HL-60/S4 (cell line): Measurements from ENCODE around the gene COL4A2.

ENCODE experiments used
- in situ Hi-C: fragments of 300-500 bp; cut with MboI; formaldehyde crosslinking; loops from 2 replicates; pipeline ENCODE4 v1.14.3; 2022; ENCODE audit warnings: low sequenced_read_pairs

Gene COL4A2

DNA sequence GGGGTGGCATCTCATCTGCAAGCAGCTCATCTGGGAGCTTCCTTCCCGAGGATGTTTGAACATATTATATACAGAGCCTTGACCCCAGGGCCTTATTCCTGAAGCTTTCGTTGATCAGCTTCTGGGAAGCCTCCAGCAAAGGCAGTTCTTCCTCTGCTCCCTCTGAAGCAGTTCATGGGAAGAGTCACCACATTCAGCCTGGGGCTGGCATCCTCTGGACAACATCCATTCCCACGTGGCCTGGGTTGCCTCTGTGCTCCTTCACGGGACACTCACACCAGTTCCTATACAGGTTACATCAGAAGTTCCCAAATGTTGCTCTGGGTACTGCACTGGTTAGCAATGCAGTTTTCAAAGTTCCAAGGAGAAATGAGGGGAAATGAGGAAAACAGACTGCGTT, 29.6 kb downstream of the COL4A2 start:
- in situ Hi-C loops, result no loop called here

DNA sequence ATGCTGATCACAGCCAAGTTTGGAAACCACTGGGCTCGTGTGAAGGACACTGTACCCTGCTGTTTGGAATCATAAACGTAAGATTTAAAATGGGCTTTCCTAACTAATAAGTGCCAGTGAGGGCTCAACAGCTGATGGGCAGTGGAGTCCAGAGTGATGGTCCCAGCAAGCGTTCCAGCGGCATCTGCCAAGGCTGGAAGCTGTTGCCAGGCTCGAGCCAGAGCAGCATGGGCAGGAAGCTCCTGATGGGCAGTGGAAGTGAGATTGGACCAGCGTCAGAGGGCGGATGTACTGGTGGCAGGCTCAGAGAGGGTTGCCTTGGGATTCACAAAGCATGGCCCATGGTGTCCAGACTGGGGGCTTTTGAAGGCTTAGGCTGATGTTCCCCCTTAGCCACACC, 30.2 kb downstream of the COL4A2 start:
- in situ Hi-C loops, result no loop called here

DNA sequence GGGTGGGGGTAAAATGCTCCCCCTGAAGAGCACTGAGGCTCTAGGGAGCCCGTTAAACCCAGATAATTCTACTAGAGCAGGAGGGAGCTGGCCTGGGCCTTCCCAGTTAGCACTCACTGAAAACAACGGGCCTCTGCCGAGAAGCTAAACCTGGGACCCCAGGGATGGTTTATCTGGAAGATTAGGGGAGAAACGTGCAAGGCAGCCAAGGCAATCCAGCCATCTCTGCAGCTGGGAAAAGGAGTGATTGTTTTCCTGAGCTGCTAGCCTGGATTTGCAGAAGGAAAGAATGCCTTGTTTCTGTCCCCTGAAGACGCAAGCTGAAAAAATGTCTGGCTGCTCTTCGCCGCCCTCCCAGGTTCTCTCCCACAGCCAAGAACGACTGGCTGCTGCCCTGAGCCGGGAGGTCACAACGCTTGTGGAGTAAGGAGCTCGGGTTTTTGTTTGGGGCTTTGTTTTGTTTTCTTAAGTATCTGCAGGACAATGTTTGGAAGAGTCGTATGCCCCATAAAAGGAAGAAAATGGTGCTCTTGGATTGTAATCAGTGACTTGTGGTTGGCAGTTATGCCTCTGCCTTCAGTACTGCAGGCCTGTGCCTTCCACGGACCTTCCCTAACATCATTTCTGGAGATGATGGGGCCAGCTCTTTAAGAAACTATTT, 31.5 kb downstream of the COL4A2 start:
- in situ Hi-C loops, result no loop called here

DNA sequence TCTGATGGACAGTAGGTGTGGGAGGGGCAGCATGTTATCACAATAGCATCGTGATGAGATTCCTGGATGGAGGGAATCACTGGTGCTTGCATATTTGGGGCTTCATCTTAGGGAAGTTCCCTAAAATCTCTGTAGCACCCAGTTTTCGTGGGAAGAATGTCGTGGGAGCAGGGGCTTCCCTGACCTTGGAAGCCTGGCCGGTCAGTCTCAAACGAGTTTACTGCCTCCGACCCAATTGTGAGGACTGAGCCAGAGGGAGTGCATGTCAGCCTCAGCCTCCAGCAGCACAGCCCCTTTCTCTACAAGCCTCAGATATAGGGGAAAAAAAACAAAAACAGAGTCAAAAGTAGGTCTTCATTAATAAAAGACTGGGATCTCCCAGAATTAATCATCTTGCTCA, 32.2 kb downstream of the COL4A2 start:
- in situ Hi-C loops, result no loop called here

DNA sequence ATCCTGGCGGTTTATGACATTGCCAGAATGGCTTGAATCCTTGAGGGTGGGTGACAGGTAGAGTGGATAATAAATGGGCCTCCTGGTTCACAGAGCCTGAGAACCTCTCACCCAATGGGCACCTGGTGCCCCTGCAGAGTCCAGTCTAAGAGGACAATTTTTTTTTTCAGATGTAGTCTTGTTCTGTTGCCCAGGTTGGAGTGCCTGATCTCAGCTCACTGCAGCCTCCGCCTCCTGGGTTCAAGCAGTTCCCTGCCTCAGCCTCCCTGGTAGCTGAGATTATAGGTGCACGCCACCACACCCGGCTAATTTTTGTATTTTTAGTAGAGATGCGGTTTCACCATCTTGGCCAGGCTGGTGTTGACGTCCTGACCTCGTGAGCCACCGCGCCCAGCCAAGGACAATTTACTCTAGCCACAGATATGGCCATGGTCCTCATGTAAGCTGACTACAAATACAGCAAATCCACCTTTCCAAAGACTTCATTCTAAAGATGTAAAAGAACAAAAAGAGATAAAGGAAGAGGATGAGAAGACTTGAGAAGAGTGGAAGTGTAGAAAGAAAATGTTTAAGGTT, 33.0 kb downstream of the COL4A2 start:
- in situ Hi-C loops, result no loop called here

DNA sequence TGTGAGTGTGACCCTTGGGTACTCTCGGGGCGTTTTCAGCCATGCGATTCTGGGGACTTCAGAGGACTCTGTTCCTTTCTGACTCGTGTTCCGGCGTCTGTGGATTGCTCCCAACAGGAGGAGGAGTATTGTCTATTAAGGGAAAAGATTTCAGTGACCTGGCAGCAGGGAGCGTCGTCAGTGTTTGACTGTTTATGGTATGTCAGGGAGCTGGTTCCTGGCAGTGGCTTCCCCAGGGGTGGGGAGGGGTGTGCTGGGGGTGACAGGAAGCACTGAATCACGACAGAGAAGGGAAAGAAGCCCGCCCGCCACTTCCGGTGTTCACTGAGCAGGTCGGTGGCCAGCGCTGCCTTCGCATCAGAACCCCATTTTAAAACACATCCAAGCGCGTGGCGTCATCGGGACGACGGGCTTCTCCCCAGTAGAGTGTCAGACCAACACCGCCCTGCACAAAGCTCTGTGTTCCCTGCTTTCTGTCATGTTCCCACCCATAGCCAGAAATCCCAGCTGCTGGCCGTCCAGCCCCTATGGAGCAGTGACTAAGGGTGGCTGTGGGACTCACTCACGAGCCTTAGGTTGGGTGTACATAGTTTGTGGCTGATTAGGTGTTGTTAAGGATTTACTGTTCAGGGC, 33.8 kb downstream of the COL4A2 start:
- in situ Hi-C loops, result no loop called here

DNA sequence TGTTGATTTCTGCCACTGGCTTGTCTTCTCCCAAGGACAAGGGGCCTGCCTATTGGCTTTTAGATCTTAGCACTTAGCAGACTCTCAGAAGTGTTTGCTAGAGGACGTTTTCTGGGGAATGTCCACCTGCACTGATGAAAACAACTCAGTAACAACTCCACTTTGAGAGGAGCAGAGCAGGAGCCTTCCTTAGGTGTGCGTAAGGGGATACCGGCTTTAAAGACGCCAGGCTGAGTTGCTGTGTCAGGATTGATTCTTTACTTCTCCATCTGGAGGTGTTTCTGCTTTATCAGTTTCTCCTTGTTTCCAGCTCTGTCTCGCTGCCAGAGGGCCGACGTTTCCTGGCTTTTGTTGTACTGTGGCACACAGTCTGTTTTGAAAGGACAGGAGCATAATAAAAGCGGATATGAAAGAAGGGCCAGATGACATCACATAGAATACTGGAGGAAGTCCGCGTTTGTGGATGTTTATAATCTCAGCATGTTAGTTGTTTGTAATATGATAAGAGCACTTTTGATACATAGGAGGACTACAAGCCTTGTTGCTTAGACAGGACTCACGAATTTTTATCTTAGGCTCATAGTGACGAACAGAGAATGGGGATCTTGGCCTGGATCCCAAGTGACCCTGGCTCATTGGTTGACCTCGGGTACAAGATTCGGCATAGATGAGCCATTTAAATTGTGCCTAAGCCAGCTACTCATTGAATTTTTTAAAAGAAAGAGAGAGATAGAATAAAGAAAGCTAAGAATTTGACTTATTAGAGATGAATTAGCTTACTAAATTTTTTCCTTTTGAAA, 34.6 kb downstream of the COL4A2 start:
- in situ Hi-C loops, result no loop called here

DNA sequence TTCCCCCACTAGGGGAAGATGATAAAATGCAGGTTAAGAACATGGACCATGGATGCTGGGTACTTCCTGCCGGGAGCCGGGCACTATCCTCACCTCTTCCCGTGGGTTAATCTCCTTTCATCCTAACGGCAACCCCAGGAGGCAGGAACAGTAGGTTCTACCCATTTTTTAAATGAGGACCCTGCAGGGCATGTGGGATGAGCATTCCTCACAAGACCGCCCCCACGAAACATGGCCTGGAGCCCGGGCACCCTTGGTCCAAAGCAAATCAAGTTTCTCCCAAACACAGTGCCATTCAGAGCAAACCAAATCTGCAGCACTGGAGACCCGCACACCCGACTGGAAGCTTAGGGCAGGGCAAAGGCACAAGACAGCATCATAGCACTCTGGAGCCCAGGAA, 35.4 kb downstream of the COL4A2 start:
- in situ Hi-C loops, result no loop called here

DNA sequence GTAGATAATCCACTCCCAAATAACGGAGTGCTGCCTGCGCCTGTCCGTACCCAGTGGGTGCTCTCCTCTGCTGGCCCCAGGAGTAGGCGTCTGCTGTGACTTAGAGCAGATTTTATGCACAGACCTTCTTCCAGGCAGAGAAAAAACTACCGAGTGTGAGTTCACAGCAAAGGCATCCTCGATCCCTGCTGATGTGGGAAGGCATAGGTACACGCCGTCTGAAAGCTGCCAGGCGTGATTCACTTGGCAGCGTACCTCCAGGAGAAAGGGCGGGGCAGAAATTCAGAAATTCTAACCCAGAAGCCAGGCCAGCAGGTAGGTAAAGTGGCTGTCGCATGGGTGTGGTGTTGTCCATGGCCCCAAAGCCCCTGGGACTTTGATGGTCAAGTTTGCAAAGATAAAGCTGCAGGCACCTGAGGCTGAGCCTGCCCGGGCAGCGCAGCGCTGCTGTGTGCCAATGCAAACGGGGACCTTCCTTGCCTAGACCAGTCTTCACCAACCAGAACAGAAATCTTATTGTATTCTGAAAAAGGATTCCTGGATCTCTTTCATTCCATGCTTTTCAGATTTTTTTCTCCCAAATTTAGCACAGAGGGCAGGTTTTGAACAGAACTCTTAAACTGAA, 36.3 kb downstream of the COL4A2 start:
- in situ Hi-C loops, result no loop called here

DNA sequence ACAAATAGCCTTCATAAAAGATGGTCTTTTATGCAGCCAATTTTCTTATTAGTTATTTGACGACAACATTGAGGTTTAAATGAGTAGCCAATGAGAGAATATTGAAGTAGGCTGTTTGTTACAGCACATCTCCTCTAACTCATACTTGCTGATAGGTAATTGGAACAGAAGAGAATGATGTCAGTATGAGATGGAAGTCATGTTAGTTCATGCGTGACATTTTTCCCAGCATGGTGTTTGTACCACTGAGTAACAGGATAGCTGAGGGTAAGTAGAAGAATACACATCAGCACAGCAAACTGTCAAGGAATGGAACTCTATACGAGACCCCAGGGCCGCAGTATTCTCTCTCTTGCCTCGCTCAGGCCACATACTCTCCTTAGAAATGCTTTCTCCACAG, 37.2 kb downstream of the COL4A2 start:
- in situ Hi-C loops, result no loop called here

DNA sequence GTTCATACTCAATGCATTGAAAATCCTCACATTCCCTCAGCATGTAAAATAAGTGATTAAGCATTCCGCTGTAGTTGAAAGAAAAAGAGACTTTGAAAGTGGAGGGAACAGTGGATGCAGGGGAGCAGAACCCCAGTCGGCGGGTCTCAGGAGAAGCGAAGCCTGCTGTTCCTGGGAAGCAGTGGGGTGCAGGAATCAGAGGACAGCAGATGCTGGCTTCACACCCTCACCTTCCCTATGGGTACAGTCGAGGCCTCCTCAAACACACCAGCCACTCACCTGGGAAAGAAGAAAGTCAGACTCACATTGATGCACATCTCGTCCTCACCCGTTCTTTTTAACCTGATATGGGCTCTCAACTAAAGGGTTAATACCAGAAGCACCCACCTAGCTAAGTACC, 38.2 kb downstream of the COL4A2 start:
- in situ Hi-C loops, result no loop called here

DNA sequence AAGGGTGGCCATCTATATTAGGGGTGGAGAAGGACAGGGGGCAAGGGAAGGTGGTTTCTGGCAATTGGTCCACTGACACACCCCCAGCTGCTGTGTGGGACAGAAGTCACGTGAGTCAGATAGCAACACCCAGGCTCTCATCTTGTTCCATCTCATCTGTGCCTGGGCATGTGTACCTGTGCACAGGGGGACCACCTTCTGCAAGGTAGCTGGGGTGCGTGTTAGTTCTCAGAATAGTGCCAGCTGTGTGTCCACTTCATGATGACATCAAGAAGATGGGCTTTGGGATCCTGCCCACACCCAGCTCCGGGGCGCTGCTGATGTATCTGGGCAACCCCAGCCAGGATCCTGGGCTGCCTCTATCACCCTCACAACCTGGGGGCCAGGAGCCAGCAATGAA, 38.6 kb downstream of the COL4A2 start:
- in situ Hi-C loops, result no loop called here

DNA sequence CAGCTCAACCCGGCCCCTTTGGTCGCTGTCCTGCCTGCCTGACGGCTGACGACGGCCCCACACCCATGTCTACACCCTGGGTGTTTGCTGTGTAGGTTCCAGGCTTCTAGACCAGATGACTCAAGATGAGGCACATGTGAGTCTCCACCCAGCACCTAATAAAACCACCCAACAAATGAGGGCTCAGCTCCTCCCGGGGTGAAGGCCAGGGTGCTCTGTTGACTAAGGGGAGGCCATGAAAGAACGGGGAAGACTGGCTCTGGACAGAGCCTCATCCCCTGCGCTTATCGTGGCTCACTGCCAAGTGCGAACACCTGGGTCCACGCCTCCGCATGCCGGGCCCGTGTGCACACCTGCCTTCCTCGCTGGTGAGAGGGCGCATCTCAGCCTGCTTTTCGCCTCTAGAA, 39.6 kb downstream of the COL4A2 start:
- in situ Hi-C loops, result no loop called here

DNA sequence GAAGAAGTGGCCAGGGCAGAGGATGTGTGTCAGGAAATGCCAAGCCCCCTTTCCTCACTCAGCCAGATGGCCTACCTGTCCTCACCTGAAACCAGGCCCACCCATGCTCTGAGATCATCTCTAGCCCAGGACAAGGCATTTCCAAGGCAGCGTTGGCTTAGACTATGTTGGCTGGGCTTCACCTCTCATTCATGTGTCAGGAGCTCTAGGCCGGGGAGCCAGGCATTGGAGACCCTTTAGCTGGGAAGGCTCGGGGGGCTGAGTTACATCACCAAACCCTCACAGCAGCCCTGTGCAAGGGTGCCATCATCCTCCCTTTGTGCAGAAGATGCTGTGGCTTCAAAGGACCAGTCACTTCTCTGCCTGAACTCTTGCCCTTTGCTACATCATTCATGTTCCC, 40.0 kb downstream of the COL4A2 start:
- in situ Hi-C loops, result no loop called here

DNA sequence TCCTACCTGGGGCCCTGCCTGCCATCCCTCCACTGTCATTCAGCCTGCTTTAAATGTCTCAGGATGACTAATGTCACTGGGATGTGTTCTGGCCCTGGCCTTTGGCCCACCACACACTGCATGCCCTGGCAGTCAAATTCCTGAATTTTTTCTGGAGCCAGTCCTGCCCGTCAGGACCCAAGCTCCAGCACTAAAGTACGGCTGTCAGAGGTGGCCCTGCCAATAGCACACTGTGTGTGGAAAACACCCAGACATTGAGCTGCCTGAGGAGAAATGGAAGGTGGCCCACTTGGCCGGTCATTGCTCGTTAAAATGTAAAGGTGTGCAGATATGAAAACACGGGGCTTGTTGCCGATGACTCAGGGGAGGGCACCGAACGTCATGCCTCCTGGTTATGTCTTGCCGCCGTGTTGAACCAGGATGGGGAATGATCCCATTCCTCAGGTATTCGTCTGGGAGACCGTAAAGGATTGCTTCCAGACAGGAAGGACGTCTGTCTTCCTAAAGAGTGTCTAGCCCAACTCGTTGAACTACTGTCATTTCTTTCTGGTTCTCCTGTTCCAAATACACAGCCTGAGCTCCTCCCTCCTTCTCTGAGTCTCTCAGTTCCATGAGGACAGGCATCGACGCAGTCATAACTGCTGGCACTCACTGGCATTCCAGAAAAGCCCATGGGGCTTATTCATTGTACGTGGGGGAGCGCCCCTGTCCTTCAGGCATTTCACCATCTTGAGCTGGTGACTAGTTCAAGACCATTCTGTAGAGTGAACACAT, 40.6 kb downstream of the COL4A2 start:
- in situ Hi-C loops, result no loop called here

DNA sequence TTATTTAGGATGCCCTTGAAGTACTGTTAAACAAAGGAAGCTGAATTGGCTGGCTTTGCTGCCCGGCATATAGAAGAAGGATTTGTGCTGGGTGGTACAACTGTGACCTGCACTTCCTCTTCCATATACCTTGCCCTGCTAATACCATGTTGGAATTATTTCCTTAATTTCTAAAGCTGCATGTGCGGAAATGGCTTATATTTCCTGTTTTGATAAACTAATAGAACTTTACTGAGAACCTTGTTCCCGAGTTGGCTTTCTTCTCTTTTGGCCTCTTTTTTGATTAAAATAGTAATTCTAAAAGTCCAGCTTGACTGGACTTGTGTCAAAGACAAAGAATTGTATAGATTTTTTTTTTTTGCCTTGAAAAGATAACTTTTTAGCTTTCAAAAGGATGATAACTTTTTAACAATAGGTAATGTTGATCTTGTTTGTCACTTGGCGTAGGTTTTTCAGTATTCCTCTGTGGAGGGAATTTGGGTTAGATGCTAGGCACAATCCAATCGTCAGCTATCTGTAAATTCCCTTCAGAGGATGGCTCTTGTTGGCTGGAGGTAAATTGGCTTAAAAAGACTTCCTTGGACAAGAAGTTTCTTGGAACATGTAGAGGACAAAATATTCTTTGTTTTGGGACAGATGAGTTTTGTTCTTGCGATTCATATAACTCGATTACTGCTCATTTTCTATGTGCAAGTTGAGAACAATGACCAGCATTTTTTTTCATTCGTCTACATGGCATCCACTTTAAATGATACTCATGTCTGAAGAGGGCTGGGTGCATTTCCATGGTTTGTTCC, 41.4 kb downstream of the COL4A2 start:
- in situ Hi-C loops, result no loop called here

DNA sequence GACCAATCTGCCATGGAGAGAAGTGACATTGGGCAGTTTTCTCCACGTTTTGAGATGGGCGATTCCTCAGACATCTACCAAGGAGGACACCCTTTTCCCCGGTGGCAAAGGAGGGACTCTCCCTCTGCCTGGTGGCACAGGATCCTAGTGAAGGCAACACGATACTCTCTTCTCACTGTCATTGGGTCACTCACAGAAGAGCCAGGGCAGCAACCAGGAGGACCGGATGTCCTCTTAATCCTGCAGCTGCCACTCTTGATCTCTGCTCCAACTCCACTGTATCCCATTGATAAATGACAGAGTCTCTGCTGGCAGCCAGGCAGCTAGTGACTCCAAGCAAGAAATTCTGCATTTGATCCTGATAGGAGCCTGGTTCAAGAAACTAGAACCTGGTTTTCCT, 42.2 kb downstream of the COL4A2 start:
- in situ Hi-C loops, result no loop called here

DNA sequence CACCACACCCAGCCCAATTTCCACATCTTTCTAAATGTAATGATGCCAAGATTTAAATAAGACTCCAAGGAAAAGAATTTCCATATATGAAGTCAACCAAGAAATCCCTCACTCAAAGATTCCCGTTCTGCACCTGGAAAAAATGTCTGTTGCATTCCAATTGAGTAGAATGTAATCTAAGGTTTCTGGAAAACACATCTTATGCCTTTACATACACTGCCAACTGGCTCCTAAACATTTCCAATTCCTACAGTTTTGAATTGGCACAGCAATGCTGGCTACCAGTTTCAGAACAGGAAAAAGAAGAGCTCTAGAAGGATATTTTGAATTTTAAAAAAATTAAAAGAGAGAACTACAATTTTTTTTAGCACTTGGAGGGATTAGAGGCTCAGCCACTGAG, 43.0 kb downstream of the COL4A2 start:
- in situ Hi-C loops, result no loop called here

DNA sequence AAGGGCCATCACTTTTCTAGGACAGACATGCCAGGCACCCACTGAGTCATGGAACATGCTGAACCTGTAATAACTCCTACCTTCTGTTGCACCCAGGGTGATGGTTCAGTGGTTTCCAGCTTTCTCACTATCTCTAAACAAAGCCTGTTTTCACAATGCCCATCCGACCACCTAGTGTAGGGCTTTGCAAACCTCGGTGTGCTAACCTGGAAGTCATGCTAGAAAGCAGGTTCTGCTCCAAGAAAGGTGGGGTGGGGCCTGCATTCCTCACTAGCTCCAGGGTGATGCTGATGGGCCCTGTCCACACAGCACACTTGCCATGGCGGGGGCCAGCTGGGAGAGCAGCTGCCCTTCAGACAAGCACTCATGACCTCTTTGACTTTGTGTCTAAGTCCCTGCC, 43.4 kb downstream of the COL4A2 start:
- in situ Hi-C loops, result no loop called here
